Measurements from ENCODE around the gene ABLIM3.

The ABLIM3 gene

DNA sequence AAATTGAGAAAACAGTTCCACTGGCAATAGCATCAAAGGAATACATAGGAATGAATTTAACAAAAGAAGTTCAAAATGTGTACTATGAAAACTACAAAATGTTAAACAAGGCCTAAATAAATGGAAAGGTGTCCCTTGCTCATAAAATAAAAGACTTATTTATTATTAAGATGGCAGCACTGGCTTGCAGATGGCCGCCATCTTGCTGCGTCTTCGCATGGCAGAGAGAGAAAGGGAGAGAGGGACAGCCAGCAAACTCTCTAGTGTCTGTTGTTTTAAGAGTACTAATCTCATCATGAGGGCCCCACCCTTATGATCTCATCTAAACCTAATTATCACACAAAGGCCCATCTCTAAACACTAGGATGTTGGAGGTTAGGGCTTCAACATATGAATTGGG lies 47.1 kb downstream of the ABLIM3 start:
- no peak for DNase-seq (ENCODE audit: low read depth in 1 of 2, low spot score in 1 of 2)
- in situ Hi-C loops (cut with HindIII; ENCODE audit: low pct_unique_long_range_greater_than_20kb, low sequenced_read_pairs), result no loop called here
- no peak for TF ChIP-seq JUND (IDR thresholded peaks at IDR 0.05; ENCODE audit: low read depth)

DNA sequence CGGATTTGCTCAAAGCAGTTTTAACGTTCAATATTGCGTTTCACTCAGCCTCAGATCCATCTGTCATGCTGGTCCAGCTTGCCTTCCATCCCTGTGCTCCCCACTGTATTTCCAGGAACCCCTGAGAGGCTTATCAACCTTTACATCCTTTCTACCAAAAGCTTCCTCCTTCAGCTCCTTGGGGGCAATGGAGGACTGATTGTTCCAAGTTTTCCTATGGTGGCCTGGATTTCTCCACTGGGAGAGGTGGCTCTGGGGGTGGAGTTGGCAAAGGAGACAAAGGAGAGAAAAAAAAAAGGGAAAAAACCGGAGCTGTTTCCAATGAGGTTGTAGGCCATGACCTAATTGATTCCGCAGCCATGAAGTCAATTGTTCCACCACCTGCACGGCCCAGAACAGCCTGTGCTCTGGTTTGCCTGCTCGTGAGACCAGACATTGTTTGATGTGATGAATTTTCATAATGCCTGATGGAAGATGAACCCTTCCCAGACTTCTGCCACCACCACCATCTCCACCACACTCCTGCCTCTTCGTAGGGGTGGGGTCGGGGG lies 54.1 kb downstream of the ABLIM3 start:
- TF ChIP-seq JUND (IDR thresholded peaks at IDR 0.05; ENCODE audit: low read depth), result no peak
- DNase-seq (ENCODE audit: low read depth in 1 of 2, low spot score in 1 of 2), result no peak
- in situ Hi-C loops (cut with HindIII; ENCODE audit: low pct_unique_long_range_greater_than_20kb, low sequenced_read_pairs), result no loop called here

DNA sequence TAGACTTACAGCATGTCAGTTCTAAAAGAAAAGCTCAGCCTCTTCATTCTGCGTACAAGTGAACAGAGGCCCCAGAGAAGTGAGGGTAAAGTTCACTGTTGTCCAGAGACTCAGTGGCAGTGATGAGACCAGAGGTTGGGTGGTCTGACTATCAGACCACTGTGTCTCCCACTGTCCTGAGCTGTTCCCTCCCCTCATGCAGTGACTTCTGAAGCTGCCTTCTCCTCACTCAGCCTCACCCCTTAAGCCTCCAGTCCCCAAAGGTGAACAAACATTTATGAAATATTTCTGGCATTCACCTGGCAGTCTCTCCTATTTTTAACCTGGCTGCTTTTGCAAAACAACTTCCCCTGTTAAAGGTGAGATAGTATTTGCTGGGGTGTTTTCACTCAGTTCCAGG lies 54.7 kb downstream of the ABLIM3 start:
- in situ Hi-C loops (cut with HindIII; ENCODE audit: low pct_unique_long_range_greater_than_20kb, low sequenced_read_pairs), result no loop called here
- DNase-seq (ENCODE audit: low read depth in 1 of 2, low spot score in 1 of 2), result peak in 1 of 2 experiments; percentile 31
- TF ChIP-seq JUND (IDR thresholded peaks at IDR 0.05; ENCODE audit: low read depth), result no peak

GRCh38 chr5:149198148-149198547 lies 56.9 kb downstream of the ABLIM3 start:
- DNase-seq (ENCODE audit: low read depth in 1 of 2, low spot score in 1 of 2), result no peak
- in situ Hi-C loops (cut with HindIII; ENCODE audit: low pct_unique_long_range_greater_than_20kb, low sequenced_read_pairs), result no loop called here
- no peak for TF ChIP-seq JUND (IDR thresholded peaks at IDR 0.05; ENCODE audit: low read depth)

- TF ChIP-seq JUND (IDR thresholded peaks at IDR 0.05; ENCODE audit: low read depth), result no peak
- DNase-seq (ENCODE audit: low read depth in 1 of 2, low spot score in 1 of 2), result no peak
- in situ Hi-C loops (cut with HindIII; ENCODE audit: low pct_unique_long_range_greater_than_20kb, low sequenced_read_pairs), result no loop called here
Measured at GRCh38 chr5:149200355-149200754, 59.1 kb downstream of the ABLIM3 start.

GRCh38 chr5:149201121-149201637 lies 59.9 kb downstream of the ABLIM3 start:
- in situ Hi-C loops (cut with HindIII; ENCODE audit: low pct_unique_long_range_greater_than_20kb, low sequenced_read_pairs), result no loop called here
- no peak for TF ChIP-seq JUND (IDR thresholded peaks at IDR 0.05; ENCODE audit: low read depth)
- no peak for DNase-seq (ENCODE audit: low read depth in 1 of 2, low spot score in 1 of 2)

- TF ChIP-seq JUND (IDR thresholded peaks at IDR 0.05; ENCODE audit: low read depth), result no peak
- no peak for DNase-seq (ENCODE audit: low read depth in 1 of 2, low spot score in 1 of 2)
- in situ Hi-C loops (cut with HindIII; ENCODE audit: low pct_unique_long_range_greater_than_20kb, low sequenced_read_pairs), result no loop called here
Measured at GRCh38 chr5:149202910-149203451, 61.7 kb downstream of the ABLIM3 start.

DNA sequence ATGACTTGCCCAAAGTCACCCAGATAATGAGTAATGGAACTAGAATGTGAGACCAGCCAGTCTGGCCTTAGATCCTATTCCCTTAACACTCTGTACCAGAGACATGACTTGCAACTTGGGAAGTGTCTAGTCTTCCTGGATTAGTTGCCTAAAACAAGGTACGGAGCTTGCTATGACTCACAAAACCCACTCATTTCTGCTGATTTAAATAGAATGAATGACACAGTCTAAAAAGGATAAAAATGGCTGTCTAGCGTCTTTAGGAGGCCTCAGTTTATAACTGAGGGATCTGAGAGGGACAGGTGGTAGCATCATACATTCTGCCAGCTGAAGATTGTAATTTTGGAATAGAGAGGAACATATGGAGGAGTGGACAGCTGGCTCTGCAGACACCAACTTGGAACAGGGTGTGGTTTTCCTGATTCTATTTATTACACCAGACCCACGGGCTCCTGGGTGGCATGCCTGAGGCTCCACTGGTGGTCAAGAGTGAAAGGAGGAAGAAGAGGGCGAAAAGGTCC lies 62.7 kb downstream of the ABLIM3 start:
- no peak for TF ChIP-seq JUND (IDR thresholded peaks at IDR 0.05; ENCODE audit: low read depth)
- in situ Hi-C loops (cut with HindIII; ENCODE audit: low pct_unique_long_range_greater_than_20kb, low sequenced_read_pairs), result no loop called here
- DNase-seq (ENCODE audit: low read depth in 1 of 2, low spot score in 1 of 2), result no peak

- in situ Hi-C loops (cut with HindIII; ENCODE audit: low pct_unique_long_range_greater_than_20kb, low sequenced_read_pairs), result no loop called here
Measured at GRCh38 chr5:149205625-149206523, 64.6 kb downstream of the ABLIM3 start.

GRCh38 chr5:149206524-149207141 lies 65.3 kb downstream of the ABLIM3 start:
- in situ Hi-C loops (cut with HindIII; ENCODE audit: low pct_unique_long_range_greater_than_20kb, low sequenced_read_pairs), result no loop called here
- no peak for TF ChIP-seq JUND (IDR thresholded peaks at IDR 0.05; ENCODE audit: low read depth)
- no peak for DNase-seq (ENCODE audit: low read depth in 1 of 2, low spot score in 1 of 2)

More at GRCh38 chr5:149205625-149206523, 64.6 kb downstream of the ABLIM3 start:
- DNase-seq (ENCODE audit: low read depth in 1 of 2, low spot score in 1 of 2), result peak in 1 of 2 experiments; percentile 56
- no peak for TF ChIP-seq JUND (IDR thresholded peaks at IDR 0.05; ENCODE audit: low read depth)

- in situ Hi-C loops (cut with HindIII; ENCODE audit: low pct_unique_long_range_greater_than_20kb, low sequenced_read_pairs), result no loop called here
- TF ChIP-seq JUND (IDR thresholded peaks at IDR 0.05; ENCODE audit: low read depth), result no peak
- DNase-seq (ENCODE audit: low read depth in 1 of 2, low spot score in 1 of 2), result no peak
Measured at GRCh38 chr5:149207831-149208230, 66.5 kb downstream of the ABLIM3 start.

GRCh38 chr5:149210225-149210624 lies 68.9 kb downstream of the ABLIM3 start:
- in situ Hi-C loops (cut with HindIII; ENCODE audit: low pct_unique_long_range_greater_than_20kb, low sequenced_read_pairs), result no loop called here
- DNase-seq (ENCODE audit: low read depth in 1 of 2, low spot score in 1 of 2), result no peak
- no peak for TF ChIP-seq JUND (IDR thresholded peaks at IDR 0.05; ENCODE audit: low read depth)
